Esophagus squamous epithelium (tissue), 5 donors: ENCODE measurements around the gene DCBLD1. TPM values are rescaled to one million over a fixed set of nuclear protein-coding genes. Genes with fewer than 3 reads are reported as not detected.

Experiments
- DNase-seq: peaks from one replicate; lab custom pipeline; 2025; lab: John Stamatoyannopoulos, UW
- H3K27ac ChIP-seq, 4 donors: fragments of 200-600 bp; sonication (generic); one replicate each; pipeline ENCODE4 v1.5.1; 2016 to 2019; ENCODE audit warnings: mild to moderate bottlenecking in 1 of 4
- H3K27me3 ChIP-seq, 4 donors: fragments of 200-600 bp; sonication (generic); 1 replicate in 3 of 4; 2 replicates in 1 of 4; pipeline versions ENCODE4 v1.5.1 to v1.6.0; 2017 to 2021; ENCODE audit warnings: antibody characterized with exemption in 1 of 4
- H3K36me3 ChIP-seq, 3 donors: fragments of 200-600 bp; sonication (generic); one replicate each; pipeline ENCODE4 v1.5.1; 2016 to 2019
- H3K4me1 ChIP-seq, 3 donors: fragments of 200-600 bp; sonication (generic); one replicate each; pipeline ENCODE4 v1.5.1; 2017 to 2019
- H3K4me3 ChIP-seq, 4 donors: fragments of 200-600 bp; sonication (generic); 1 replicate in 3 of 4; 2 replicates in 1 of 4; pipeline ENCODE4 v1.5.1; 2016 to 2019; ENCODE audit warnings: mild to moderate bottlenecking in 2 of 4, moderate library complexity in 1 of 4
- H3K9me3 ChIP-seq, 3 donors: fragments of 200-600 bp; sonication (generic); one replicate each; pipeline ENCODE4 v1.5.1; 2016 to 2019
- POLR2A ChIP-seq, 4 donors: fragments of 450-650 bp; IDR thresholded peaks; one replicate each; pipeline ENCODE4 v1.6.1; 2017; ENCODE audit warnings: antibody characterized with exemption in 4 of 4, mild to moderate bottlenecking in 4 of 4, moderate library complexity in 3 of 4
- WGBS, 2 donors: methylation state at CpG; one replicate each; pipeline ENCODE4 v1.1.5; 2018; 5-methylcytosine and 5-hydroxymethylcytosine counted together
- intact Hi-C: fragments of 100-400 bp; cut with DNase I; formaldehyde crosslinking; loops from one replicate; pipeline ENCODE4 v1.15.0; 2022
- total RNA-seq, 4 donors: library from RNA; depleted of rRNA; stranded (reverse); fragments of >200 nt; gene quantifications; one replicate each; pipeline ENCODE4 v1.1.0, GENCODE V29; 2016
- TF ChIP-seq, protein P1 (sequence below), 6 experiments: fragments of 450-650 bp in 4 of 6; fragments of 200-600 bp in 2 of 6; sonication (generic) in 2 of 6; IDR thresholded peaks; one replicate each; pipeline ENCODE4 v1.5.1; 2016 to 2019; ENCODE audit warnings: antibody characterized with exemption in 6 of 6, mild to moderate bottlenecking in 4 of 6, moderate library complexity in 4 of 6
- donor health status: DM: yes; HTN: yes; CAD: no.

The DCBLD1 gene
- total RNA-seq, 4 donors from 2014 or later: 6.7 to 19.1 (median 10.8) TPM

GRCh38 chr6:117483645-117484016 is 1.2 kb downstream of the DCBLD1 start:
- Histone ChIP-seq H3K27me3 (no peaks in the 10 kb centered on the region), H3K27ac (peak overlapping the region; percentile 83 to 92 (median 88)), H3K4me3 (peak overlapping the region; percentile 59 to 87 (median 80)), H3K36me3 (no peaks in the 10 kb centered on the region), H3K9me3 (no peaks in the 10 kb centered on the region), H3K4me1 (peaks cover 10 to 37% (median 13%) of the 10 kb centered on the region in 3 donors)
- intact Hi-C loops: no loop called here
- DNase-seq: no peak
- no peak for TF ChIP-seq POLR2A (IDR thresholded peaks at IDR 0.05)
- TF ChIP-seq, protein P1, sequence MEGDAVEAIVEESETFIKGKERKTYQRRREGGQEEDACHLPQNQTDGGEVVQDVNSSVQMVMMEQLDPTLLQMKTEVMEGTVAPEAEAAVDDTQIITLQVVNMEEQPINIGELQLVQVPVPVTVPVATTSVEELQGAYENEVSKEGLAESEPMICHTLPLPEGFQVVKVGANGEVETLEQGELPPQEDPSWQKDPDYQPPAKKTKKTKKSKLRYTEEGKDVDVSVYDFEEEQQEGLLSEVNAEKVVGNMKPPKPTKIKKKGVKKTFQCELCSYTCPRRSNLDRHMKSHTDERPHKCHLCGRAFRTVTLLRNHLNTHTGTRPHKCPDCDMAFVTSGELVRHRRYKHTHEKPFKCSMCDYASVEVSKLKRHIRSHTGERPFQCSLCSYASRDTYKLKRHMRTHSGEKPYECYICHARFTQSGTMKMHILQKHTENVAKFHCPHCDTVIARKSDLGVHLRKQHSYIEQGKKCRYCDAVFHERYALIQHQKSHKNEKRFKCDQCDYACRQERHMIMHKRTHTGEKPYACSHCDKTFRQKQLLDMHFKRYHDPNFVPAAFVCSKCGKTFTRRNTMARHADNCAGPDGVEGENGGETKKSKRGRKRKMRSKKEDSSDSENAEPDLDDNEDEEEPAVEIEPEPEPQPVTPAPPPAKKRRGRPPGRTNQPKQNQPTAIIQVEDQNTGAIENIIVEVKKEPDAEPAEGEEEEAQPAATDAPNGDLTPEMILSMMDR (IDR thresholded peaks at IDR 0.05): no peak
- WGBS, 2 donors: 0 to 1% methylated on average over 7 of the region's 7 CpGs

- H3K27ac ChIP-seq: peak overlapping the region in 3 of 4 donors; percentile 83 to 91 (median 84)
- no peaks in the 10 kb centered on the region for H3K9me3 ChIP-seq
- no peak for DNase-seq
- no peaks in the 10 kb centered on the region for H3K27me3 ChIP-seq
- intact Hi-C loops: no loop called here
- TF ChIP-seq, protein P1 (IDR thresholded peaks at IDR 0.05): no peak
- no peak for TF ChIP-seq POLR2A (IDR thresholded peaks at IDR 0.05)
- H3K4me1 ChIP-seq: peaks cover 10 to 37% (median 13%) of the 10 kb centered on the region in 3 donors
- peak overlapping the region; percentile 59 to 87 (median 80) for H3K4me3 ChIP-seq
- no peaks in the 10 kb centered on the region for H3K36me3 ChIP-seq
- 64 to 65% methylated on average over 8 of the region's 8 CpGs for WGBS, 2 donors
Measured at GRCh38 chr6:117484052-117484646, 1.7 kb downstream of the DCBLD1 start.

DNA sequence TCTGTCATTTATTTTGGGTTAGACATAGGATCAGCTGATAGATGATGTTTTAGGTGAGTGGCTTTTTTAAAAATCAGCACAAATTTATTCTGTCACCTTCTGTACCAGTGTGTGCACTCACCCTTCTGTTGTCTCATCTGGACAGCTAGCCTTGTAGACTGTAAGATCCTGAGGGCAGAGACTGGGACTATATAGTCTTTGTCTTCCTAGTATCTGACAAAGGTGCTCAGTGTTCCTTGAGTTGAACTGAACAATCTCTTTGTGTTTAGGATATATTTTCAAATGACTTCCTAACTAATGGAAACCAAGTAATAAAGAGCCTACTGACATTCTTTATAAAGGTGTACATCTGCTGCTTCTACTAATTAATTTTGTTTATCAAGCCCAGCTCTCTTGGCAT is 3.0 kb downstream of the DCBLD1 start:
- H3K4me1 ChIP-seq: peaks cover 10 to 37% (median 13%) of the 10 kb centered on the region in 3 donors
- no peak for TF ChIP-seq POLR2A (IDR thresholded peaks at IDR 0.05)
- TF ChIP-seq, protein P1 (IDR thresholded peaks at IDR 0.05): no peak
- no peaks in the 10 kb centered on the region for H3K27me3 ChIP-seq
- no peaks in the 10 kb centered on the region for H3K9me3 ChIP-seq
- DNase-seq: no peak
- no peak overlapping the region for H3K4me3 ChIP-seq
- no peak overlapping the region for H3K27ac ChIP-seq
- intact Hi-C loops: no loop called here
- no peaks in the 10 kb centered on the region for H3K36me3 ChIP-seq

- H3K36me3 ChIP-seq: no peaks in the 10 kb centered on the region
- TF ChIP-seq, protein P1 (IDR thresholded peaks at IDR 0.05): no peak
- TF ChIP-seq POLR2A (IDR thresholded peaks at IDR 0.05): no peak
- no peak for DNase-seq
- 75 to 91% methylated on average over 5 to 7 of the region's 7 CpGs for WGBS, 2 donors
- no peak overlapping the region for H3K4me3 ChIP-seq
- intact Hi-C loops: no loop called here
- peak overlapping the region in 2 of 4 donors; percentile 10 to 41 for H3K27ac ChIP-seq
- no peaks in the 10 kb centered on the region for H3K27me3 ChIP-seq
- H3K9me3 ChIP-seq: no peaks in the 10 kb centered on the region
- peaks cover 9 to 26% (median 10%) of the 10 kb centered on the region in 3 donors for H3K4me1 ChIP-seq
Measured at GRCh38 chr6:117487821-117488220, 5.3 kb downstream of the DCBLD1 start.

DNA sequence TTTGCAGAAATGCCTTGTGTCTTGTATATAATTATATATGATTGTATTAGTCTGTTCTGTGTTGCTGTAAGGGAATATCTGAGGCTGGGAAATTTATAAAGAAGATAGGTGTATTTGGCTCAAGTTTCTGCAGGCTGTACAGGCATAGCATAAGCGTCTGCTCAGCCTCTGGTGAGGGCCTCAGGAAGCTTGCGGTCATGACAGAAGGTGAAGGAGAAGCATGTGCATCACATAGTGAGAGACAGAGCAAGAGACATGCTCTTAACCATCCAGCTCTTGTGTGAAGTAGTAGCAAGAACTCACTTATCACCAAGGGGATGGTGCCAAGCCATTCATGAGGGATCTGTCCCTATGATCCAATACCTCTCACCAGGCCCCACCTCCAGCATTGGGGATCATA is 6.5 kb downstream of the DCBLD1 start:
- no peaks in the 10 kb centered on the region for H3K27me3 ChIP-seq
- H3K9me3 ChIP-seq: no peaks in the 10 kb centered on the region
- DNase-seq: no peak
- H3K4me1 ChIP-seq: peaks cover 6 to 22% (median 8%) of the 10 kb centered on the region in 3 donors
- H3K27ac ChIP-seq: no peak overlapping the region
- TF ChIP-seq POLR2A (IDR thresholded peaks at IDR 0.05): no peak
- TF ChIP-seq, protein P1 (IDR thresholded peaks at IDR 0.05): no peak
- WGBS, 2 donors: 78 to 83% methylated on average over 2 of the region's 2 CpGs
- no peaks in the 10 kb centered on the region for H3K36me3 ChIP-seq
- intact Hi-C loops: no loop called here
- H3K4me3 ChIP-seq: no peak overlapping the region
